HG02763 (cell line): ENCODE results near the gene DLGAP3.

Experiments used
- ATAC-seq: cut with Tn5 transposase; IDR thresholded peaks from one replicate; pipeline ENCODE4 v1.9.1; 2021; ENCODE audit warnings: mild to moderate bottlenecking, moderate library complexity; ENCODE audit not compliant: unreplicated experiment

DLGAP3 gene

DNA sequence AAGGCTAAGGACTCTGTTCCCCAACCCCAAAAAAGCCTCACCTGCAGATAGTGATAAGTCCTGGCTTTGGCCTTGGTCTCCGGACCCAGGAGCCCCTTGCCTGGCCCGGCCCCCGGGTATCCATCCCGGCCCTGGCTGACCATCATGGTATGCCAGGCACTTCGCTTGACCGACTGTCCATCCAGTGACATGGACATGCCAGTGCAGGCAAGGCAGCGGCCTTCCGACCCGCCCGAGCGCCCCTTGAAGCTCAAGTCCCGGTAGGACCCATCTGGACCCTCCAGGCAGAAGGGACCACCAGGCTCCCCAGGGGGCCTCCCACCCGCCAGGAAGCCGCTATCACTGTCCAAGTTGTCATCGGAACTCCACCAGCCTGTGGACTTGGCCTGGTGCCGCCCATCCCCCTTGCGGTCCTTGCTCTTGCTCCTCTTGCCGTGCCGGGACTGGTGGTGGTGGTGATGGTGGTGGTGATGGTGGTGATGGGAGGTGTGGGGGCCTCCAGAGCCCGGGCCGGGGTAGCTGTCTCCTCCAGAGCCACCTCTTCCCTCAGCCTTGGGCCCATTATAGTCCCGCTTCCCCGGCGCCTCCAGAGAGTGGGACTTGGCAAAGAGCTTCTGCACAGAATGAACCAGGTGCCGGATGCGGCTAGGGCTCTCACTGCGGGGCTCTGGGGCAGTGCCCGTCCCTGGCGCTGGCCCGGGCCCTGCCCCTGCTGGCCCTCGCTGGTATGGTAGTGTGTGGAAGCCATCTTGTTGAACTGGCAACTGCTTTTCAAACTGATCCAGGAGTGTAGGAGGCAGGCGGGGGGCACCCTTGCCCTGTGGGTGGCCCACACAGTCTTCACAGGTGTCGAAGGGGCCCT, 25.0 kb downstream of the DLGAP3 start:
- ATAC-seq: no peak

DNA sequence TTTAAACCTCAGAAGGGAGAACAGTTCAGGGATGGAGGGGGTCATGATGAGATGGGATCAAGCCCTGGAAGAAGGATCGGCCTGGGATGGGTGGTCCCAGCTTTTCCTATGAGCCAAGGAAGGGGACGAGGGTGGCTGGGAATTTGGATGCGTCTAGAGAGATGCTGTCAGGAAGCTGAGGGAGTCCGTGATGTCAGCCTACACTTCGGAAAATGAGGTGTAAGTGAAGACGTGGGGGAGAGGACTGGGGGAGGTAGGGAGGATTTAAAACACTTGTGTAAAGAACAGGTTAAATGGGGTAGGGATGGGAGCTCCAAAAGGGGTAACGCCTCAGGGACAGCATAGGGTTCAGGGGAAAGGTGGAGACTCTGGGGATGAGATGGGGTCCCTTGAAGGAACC, 27.5 kb downstream of the DLGAP3 start:
- ATAC-seq: no peak

DNA sequence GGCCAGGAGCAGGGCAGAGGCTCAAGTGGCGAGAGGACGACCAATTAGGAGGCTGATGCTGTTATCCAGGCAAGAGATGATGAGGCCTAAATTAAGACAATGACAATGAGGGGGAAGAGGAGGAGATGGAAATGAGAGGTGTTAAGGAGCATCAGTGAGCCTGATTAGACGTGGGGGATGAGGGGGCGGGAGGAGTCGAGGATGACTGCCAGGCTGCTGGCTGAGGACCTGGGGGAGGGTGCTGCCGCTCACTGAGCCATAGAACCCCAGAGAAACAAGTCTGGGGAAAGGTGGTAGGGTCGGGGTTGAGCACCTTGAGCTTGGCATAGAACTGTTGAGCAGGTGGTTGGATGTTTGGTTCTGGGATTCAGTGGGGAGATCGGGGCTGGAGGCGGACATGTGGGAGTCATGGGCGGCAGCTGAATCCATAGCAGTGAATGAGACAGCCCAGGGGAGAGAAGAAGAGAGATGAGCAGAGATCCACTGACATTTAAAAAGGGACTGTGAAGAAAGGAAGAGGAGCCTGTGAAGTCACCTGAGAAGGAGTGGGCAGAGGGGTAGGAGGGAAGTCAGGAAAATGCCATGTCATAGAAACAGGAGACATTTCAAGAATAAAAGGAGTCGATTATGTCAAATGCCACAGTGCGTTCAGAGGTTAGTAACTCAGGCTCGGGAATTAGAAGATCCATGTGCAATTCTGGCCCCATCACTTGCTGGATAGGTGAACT, 28.5 kb downstream of the DLGAP3 start:
- no peak for ATAC-seq

DNA sequence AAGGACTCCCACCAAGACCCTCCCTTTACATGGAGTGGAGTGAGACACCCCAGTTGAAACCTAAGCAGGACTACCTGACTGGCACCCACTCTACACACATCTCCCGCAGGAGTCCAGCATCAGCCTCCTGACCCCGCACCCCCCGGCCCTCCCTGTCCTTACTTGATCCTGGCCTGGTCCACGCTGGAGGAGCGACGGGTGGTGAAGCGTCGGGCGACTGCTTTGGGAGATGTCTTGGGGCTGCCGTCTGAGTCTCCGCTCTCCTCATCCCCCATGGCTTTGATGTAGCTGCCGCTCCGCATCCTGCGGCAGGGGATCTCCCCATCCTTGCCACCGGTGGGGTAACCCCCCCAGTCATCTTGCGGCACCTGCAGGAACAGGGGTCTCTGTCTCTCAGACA, 29.5 kb downstream of the DLGAP3 start:
- no peak for ATAC-seq

DNA sequence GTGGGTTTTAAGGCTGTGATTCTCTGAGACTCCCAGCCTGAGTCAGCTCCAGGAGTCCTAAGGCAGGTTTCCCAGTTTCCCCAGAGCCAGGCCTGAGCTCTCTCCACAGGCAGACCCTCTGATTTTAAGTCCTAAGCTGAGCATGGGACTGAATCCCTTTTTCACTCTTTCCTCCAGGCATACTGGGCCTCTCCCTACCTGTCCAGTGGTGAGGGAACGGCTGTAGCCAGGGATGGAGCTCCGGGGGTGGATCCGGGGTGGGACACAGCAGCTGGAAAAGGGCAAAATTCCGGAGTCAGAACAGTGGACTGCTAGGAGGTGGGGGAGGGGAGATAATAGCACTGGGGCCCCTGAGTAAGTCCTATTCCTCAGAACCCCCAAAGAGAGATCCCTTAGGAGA, 30.0 kb downstream of the DLGAP3 start:
- no peak for ATAC-seq

DNA sequence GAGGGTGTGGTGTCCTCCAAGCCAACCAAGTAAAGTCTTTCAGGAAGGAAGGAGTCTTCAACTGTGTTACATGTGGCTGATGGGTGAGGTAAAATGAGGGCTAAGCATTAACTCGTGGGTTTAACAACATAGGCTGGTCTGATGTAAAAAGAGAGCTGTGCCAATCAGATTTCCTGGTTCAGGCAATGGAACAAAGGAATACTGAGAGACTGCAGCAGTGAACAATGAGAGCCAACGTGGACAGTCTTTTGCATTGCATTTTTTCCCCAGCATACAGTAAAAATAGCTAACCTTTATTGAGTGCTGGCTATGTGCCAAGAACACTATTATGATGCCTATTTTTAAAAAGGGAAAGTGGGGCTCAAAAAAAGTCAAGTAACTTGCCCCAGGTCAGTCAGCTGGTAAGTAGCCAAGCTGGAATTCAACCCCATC, 31.1 kb downstream of the DLGAP3 start:
- ATAC-seq: no peak

DNA sequence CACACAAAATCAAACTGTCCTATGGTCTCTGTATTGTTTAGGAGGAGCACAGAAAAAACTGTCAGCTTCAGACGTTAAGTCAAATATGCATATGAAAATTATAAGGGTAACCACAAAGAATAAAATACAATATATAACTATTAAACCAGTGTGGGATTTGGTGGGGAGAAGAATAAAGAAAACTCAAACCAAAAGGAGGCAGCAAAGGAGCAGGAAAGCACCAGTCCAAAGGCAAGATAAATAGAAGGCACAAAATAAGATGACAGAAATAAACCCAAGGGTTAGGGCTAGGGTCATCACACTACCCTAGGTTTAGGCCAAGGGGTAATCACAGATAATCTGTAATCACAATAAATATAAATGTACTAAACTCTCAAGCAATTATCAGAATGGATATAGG, 32.8 kb downstream of the DLGAP3 start:
- ATAC-seq: no peak

DNA sequence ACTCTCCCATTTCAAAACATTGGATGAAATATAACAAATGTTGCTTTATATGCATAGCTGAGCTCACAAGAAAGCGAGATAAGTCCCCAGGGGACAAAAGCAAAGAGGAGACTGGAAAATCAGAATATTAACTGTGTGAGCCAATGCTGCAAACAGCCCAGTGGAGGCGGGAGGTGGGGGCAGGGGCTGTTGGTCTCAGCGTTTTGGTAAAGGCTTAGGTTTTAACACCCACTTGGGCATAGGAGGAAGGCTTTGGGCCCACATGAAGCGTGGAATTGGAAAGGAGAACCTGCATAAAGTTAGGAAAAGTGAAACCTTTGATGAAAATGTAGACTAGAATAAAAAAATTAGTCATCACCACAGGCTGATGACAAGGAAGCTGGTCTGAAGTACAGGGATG, 39.7 kb downstream of the DLGAP3 start:
- no peak for ATAC-seq

DNA sequence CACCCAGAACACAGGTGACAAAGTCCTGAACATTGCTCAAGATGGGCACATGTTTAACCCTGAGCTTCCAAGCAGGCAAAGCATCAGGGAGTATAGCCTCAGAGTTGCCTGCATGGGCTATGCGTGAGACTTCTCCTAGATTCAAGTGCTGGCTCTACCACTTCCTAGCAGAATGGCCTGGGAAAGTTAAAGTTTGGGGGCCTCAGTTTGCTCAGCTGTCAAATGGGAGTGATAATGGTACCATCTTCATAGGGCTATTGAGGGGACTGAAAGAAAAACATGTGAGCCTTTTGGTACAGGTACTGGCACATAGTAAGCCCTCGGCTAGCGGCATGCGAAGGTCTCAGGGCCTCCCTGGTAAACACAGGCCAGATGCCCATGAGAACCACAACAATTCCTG, 41.9 kb downstream of the DLGAP3 start:
- no peak for ATAC-seq

DNA sequence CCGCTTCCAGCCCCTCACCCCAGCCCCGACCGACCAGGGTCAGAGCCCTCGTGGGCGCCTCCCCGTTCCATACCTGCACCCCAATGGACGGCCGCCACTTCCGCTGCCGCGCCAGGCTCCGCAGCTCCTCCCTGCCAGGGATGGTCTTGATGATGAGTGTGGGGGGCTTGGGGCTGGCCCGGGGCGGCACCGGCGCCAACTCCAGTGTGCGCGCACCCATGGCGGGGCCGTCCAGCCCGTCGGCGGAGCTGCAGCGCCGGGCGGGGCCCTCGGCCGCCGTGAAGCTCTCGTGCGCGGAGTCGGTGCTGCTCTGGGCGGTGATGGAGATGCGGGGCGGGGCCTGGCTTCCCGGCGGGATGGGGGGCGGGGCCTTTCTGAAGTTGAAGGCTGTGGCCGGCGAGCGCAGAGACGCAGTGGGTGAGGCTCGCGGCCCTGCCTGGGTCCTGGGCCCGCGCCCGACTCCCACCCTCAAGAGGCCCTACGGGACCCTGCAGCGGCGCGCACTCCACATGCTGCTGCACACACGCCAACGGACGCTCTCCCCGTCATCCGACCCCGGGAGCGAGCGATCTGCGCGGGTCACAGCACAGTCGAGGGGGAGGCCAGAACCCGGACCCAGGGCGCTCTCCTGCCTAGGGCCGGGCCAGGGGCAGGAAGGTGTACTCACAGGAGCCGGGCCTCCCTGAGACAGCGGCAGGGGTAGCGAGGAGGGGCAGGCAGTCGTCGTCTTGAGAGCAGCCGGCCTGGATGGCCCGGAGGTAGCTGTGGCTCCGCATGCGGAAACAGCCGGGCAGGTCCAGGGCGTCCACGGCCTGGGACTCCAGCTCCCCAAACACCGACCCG, 43.8 kb downstream of the DLGAP3 start:
- ATAC-seq: no peak

DNA sequence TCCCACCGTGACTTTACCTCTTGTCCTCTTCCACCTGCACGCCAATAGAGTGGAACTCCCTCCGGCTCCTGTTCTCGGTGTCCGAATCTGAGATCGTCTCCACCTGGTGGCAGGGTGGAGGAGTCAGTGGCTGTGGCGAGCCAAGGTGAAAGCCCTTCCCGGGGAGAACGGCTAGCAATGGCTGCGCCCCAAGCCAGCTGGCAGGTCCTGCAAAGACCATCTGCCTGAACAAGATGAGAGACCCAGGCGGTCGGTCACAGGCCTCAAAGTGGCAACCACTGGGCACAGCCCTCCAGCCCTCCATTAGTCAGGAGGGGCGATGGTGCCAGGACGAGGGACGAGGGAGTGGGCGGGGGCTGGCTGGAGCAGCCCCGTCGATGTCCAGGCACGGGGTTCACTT, 44.5 kb downstream of the DLGAP3 start:
- no peak for ATAC-seq

DNA sequence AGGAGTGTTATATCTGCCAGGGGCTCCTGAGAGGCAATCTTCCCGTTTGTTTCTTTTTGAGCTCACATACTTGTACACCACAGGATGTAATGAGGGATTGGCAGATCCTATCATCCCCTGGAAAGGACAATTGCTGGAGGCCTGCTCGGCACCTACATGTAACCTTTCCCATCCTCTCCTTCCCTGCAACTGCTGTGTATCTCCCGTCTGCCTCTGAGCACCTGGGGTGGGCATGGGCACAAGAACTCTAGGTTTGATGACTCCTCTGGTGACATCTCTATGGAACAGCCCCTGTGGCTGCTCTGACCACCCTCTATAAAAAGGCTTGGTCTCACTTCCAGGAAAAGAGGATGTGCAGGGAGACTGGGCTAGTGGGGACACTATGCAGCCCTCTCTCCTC, 44.9 kb downstream of the DLGAP3 start:
- no peak for ATAC-seq

DNA sequence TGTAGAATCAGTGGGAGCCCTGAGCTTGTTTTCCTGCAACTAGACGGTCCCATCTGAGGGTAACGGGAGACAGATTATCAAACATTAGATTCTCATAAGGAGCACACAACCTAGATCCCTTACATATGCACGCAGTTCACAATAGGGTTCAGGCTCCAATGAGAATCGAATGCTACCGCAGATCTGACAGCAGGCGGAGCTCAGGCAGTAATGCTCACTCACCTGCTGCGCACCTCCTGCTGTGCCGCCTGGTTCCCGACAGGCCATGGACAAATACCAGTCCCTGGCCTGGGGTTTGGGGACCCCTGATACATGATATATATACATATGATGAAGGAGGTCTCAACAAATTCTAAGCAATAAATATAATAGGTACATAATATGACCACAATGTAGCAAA, 50.2 kb downstream of the DLGAP3 start:
- no peak for ATAC-seq

DNA sequence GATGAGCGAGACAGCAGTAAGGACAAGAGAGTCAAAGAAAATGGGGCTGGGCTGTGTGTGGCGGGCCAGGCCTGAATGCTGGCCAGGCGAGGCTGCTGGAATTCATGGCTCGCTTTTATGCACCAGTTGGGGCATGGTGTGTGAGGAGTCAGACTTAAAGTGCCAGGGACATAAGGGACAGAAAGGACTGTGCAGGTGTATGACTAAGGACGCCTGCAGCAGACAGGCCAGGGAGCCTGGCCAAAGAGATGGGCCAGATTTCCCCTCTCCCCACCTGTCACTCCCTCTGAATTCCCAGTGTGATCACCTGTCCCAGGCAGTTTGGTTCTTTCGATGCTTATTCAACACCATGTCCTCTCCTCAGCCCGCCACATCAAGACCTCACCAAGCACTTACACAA, 53.0 kb downstream of the DLGAP3 start:
- ATAC-seq: no peak

DNA sequence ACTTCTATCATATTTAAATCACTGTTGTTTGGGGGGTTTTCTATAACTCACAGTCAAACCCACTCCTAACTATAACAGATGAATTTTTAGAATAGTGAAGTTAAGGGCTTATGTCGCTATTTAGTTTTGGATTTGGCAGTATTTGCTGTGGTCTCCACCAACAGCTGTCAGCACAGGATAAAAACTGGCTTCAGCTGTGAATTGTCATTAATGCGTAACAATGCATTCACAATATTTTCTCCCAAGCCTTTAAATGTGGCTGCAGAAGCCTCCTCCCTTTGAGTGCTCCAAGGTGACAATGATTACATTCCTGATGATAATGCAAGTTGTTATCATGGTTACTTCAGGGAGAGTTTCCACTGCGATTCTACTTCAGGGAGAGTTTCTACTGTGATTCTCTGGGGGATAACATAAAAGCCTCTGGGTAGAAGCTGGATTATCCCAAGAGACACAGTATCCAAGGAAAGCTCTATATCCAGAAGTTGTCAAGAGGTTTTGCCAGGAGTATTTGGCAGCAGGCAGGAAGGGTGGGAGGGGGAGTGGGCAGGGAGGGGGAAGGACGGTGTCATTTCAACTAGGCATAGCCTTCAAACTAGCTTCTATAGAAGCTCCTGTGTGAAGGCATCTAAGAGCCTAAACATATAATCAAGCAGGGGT, 55.0 kb downstream of the DLGAP3 start:
- ATAC-seq: no peak

DNA sequence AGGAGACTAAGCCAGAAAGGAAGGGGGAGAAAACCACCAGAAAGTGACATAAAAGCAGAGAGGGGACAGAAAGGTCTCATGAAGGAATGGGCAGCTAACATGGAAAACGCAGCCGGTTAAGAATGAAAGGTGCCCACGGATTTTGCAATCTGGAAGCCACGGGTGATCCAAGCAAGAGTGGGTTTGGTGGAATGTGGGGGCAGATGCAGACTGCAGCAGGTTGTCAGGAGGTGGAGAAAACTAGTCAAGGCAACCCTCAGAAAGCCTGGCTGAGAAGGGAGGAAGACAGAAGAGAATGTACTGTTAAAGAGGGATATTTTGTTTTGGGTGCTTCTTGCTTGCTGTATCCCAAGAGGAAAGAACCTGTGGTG, 57.3 kb downstream of the DLGAP3 start:
- ATAC-seq: no peak

DNA sequence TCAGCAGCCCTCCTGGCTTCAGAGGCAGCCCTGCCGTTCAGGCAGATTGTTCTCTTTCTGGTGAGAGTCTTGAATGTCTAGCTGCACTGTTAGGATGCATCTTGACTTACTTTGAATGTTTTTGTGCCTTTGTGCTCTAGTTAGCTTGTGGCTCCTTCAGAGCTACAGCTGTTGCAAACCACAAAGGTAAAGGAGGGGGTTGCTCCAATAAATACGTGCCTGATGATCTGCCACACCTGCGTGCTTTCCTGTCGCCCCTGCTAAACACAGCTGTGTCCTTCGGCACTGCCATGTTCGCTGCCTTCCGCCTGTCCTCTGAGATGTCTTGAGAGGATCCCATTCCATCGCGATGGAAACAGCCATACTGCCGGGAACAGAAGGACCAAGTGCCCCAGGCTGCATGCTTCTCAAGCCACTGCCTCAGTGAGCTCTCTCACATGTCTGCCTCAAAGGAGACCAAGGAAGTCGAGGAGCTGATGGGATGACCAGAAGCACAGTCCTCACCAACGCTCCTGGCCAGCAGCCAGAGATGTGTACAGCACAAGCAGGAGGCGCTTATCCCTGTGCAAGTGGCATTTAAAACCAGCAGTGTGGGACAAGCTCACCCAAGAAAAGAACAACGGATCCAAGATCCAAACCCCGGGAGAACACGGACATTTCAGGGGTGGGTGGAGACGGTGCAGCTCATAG, 57.9 kb downstream of the DLGAP3 start:
- no peak for ATAC-seq

DNA sequence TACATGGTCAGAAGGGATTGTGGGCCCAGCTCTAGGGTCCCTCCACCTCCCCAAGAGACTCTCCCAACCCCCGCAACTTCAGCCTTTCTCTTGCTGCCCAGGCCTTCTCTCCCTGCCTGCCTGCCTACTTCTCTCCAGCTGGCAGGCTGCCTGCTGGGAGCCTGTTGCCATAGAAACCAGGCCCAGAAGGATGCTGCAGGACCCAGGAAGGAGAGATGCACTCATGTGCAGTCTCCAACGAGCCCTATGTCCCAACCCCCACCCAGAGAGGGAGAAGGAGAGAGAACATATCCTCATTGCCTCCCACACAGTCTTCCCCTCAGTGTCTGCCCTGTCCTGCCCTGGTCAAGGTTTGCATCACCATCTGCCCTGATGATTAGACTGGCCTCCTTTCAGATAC, 59.1 kb downstream of the DLGAP3 start:
- no peak for ATAC-seq

DNA sequence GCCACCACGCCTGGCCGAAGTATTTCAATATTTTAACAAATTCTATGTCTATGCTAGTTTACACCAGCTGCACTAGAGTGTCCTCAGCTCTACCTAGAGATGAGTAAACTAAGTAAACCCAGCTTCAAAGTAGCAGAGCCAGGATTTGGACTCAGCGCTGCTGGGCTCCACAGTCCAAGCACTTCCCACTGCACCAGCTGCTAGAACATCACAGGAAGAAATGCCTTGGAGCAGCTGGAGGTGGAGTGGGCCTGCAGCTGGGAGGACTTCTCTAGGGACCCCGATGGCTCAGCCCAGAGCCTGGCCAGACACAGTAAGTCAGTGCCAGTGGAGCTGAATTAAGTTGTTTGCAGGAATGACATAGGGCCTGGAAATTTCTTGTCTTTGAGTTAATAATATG, 59.7 kb downstream of the DLGAP3 start:
- no peak for ATAC-seq

DNA sequence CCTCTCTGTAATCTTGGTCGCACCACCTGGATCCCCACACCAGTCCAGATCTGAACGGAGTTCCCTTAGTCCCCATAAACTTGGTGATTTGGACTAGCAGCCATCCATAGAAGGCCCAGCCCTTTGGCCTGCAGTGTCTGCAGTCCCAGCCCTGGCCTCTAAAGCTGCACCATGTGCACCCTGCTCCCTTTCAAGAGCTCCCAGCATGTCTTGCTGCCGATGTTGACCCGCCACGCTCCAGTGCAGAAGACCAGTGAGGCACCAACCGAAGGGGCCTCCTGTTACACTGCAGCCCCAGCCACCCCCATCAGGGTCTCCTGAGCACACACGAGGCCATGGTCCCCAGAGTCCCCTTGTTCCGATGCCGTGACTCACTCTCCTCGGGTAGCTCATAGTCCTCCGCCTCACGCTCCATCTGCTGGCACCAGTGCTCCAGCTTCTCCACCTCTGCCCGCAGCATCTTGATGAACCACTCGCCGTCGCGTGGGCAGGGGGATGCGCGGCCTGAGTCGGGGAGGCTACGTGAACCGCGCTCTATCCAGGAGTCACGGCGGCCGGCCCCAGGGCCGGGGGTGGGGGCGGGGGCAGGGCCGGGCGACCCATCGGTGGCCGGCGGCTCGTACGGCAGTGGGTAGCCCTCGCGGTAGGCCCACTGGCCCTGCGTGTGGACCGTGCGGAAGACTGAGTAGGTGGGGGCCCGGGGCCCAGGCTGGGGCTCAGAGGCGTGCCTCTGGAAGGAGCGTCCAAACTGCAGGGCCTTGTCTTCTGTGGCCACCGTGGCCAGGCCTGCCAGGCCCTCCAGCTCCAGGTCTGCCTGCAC, 61.0 kb downstream of the DLGAP3 start:
- no peak for ATAC-seq
